Activated CD4-positive, alpha-beta T cell treated with anti-CD3 and anti-CD28 coated beads for 36 hours (primary cell): Measurements from ENCODE around the gene BACH1. TPM values are rescaled to one million over a fixed set of nuclear protein-coding genes. Genes with fewer than 3 reads are reported as not detected.
A peak's percentile ranks its signal among the peaks of the same experiment; 100 is the strongest.
"Not testable (repeated sequence)": the region's sequence is repeated elsewhere in the genome, so short reads cannot be mapped to it uniquely, and the experiment has no call there.

ENCODE experiments used
- ATAC-seq: fragments of 200-7000 bp; cut with Tn5 transposase; one replicate; pipeline ENCODE4 v1.10.0; 2021; ENCODE audit warnings: mild to moderate bottlenecking, moderate library complexity
- CTCF ChIA-PET: fragments of 350-600 bp; sonication (Branson Sonifier 250); formaldehyde crosslinking; loops from one replicate; lab custom pipeline; 2021; ENCODE audit warnings: antibody characterized with exemption; lab: Charles Lee
- POLR2A ChIA-PET: fragments of 350-600 bp; sonication (Branson Sonifier 250); formaldehyde crosslinking; loops from one replicate; lab custom pipeline; 2021; ENCODE audit warnings: antibody characterized with exemption, inconsistent platforms; lab: Charles Lee
- DNase-seq: peaks from one replicate; pipeline ENCODE4 v3.0.0-alpha.2; 2020
- H3K27ac Mint-ChIP-seq: one replicate; pipeline ENCODE4 v1.8.0; 2021; ENCODE audit warnings: mixed read lengths
- H3K27me3 Mint-ChIP-seq: one replicate; pipeline ENCODE4 v1.8.0; 2021; ENCODE audit warnings: mixed read lengths
- H3K36me3 Mint-ChIP-seq: one replicate; pipeline ENCODE4 v1.8.0; 2021; ENCODE audit warnings: low read depth, mixed read lengths
- H3K4me1 Mint-ChIP-seq: one replicate; pipeline ENCODE4 v1.8.0; 2021; ENCODE audit warnings: mixed read lengths
- H3K4me3 Mint-ChIP-seq: one replicate; pipeline ENCODE4 v1.8.0; 2021; ENCODE audit warnings: mild to moderate bottlenecking, moderate library complexity, mixed read lengths
- H3K9me3 Mint-ChIP-seq: one replicate; pipeline ENCODE4 v1.8.0; 2021; ENCODE audit warnings: low read depth, mixed read lengths
- intact Hi-C, 2 experiments: fragments of 100-400 bp; cut with DNase I in 1 of 2; cut with micrococcal nuclease in 1 of 2; formaldehyde crosslinking; loops; one replicate each; pipeline versions ENCODE4 v1.14.2 to v1.15.1; 2022 to 2024; cut with DNase I, micrococcal nuclease
- total RNA-seq, 2 experiments: library from RNA; stranded (reverse); gene quantifications; one replicate each; pipeline ENCODE4 v1.2.3, GENCODE V29; 2021

The BACH1 gene
- total RNA-seq, 2 experiments from 2014 or later, result 24.1 to 27.0 TPM

GRCh38 chr21:29346771-29347170 is 48.0 kb downstream of the BACH1 start:
- Mint-ChIP-seq H3K4me1 (peaks cover 47% of the 10 kb centered on the region), H3K27me3 (no peaks in the 10 kb centered on the region), H3K36me3 (peaks cover 16% of the 10 kb centered on the region), H3K9me3 (no peaks in the 10 kb centered on the region), H3K4me3 (no peak overlapping the region), H3K27ac (no peak overlapping the region)
- ATAC-seq (no peak), DNase-seq (no peak)
- intact Hi-C loops, result loop anchor here (5.0 kb wide), 3 partner anchors 114 to 274 kb away; partner anchors contain the start of gene CCT8 (in 1 of the 2)
- ChIA-PET POLR2A (interaction anchor here (0.7 kb wide), 1 partner anchor 9 kb away, joined by 6 read pairs; no protein-coding TSS in a partner anchor), CTCF (interaction anchor here (1.1 to 1.3 kb wide), 2 partner anchors 13 to 25 kb away, joined by 4 to 5 read pairs; no protein-coding TSS in a partner anchor)

GRCh38 chr21:29347274-29347681 is 48.6 kb downstream of the BACH1 start:
- DNase-seq (no peak), ATAC-seq (no peak)
- H3K4me3 Mint-ChIP-seq, result no peak overlapping the region
- no peaks in the 10 kb centered on the region for H3K9me3 Mint-ChIP-seq
- peaks cover 13% of the 10 kb centered on the region for H3K36me3 Mint-ChIP-seq
- intact Hi-C loops, result loop anchor here (5.0 kb wide), 3 partner anchors 115 to 275 kb away; partner anchors contain the start of gene CCT8 (in 1 of the 2)
- peaks cover 42% of the 10 kb centered on the region for H3K4me1 Mint-ChIP-seq
- POLR2A ChIA-PET, result no interaction called here
- CTCF ChIA-PET, result interaction anchor here (0.5 to 1.3 kb wide), 2 partner anchors 24 to 185 kb away, joined by 3 to 5 read pairs; no protein-coding TSS in a partner anchor
- H3K27me3 Mint-ChIP-seq, result no peaks in the 10 kb centered on the region
- no peak overlapping the region for H3K27ac Mint-ChIP-seq

GRCh38 chr21:29349702-29350101 is 51.0 kb downstream of the BACH1 start:
- H3K9me3 Mint-ChIP-seq, result peaks cover 10% of the 10 kb centered on the region
- intact Hi-C loops, result loop anchor here (2.0 to 5.0 kb wide), 4 partner anchors 117 to 277 kb away; partner anchors contain the start of gene CCT8 (in 1 of the 2)
- CTCF ChIA-PET, result interaction anchor here (0.9 to 1.9 kb wide), 5 partner anchors 10 to 262 kb away, joined by 3 to 7 read pairs (median 5); no protein-coding TSS in a partner anchor
- DNase-seq, result no peak
- peaks cover 25% of the 10 kb centered on the region for H3K36me3 Mint-ChIP-seq
- no peaks in the 10 kb centered on the region for H3K27me3 Mint-ChIP-seq
- peaks cover 22% of the 10 kb centered on the region for H3K4me1 Mint-ChIP-seq
- no peak for ATAC-seq
- H3K27ac Mint-ChIP-seq, result no peak overlapping the region
- no peak overlapping the region for H3K4me3 Mint-ChIP-seq
- POLR2A ChIA-PET, result no interaction called here

GRCh38 chr21:29350246-29350779 is 51.6 kb downstream of the BACH1 start:
- DNase-seq, result no peak
- no peak for ATAC-seq
- H3K4me3 Mint-ChIP-seq, result no peak overlapping the region
- intact Hi-C loops, result no loop called here
- no peak overlapping the region for H3K27ac Mint-ChIP-seq
- H3K4me1 Mint-ChIP-seq, result peaks cover 22% of the 10 kb centered on the region
- peaks cover 11% of the 10 kb centered on the region for H3K9me3 Mint-ChIP-seq
- peaks cover 29% of the 10 kb centered on the region for H3K36me3 Mint-ChIP-seq
- POLR2A ChIA-PET, result no interaction called here
- CTCF ChIA-PET, result interaction anchor here (0.6 to 1.4 kb wide), 7 partner anchors 10 to 263 kb away, joined by 3 to 6 read pairs (median 4); no protein-coding TSS in a partner anchor
- H3K27me3 Mint-ChIP-seq, result no peaks in the 10 kb centered on the region

GRCh38 chr21:29351691-29352090 is 53.0 kb downstream of the BACH1 start:
- Mint-ChIP-seq H3K27me3 (no peaks in the 10 kb centered on the region), H3K4me3 (no peak overlapping the region), H3K36me3 (peaks cover 29% of the 10 kb centered on the region), H3K27ac (no peak overlapping the region), H3K9me3 (peaks cover 11% of the 10 kb centered on the region), H3K4me1 (peaks cover 21% of the 10 kb centered on the region)
- ATAC-seq (no peak), DNase-seq (no peak)
- ChIA-PET POLR2A (no interaction called here), CTCF (interaction anchor here (0.5 to 1.2 kb wide), 3 partner anchors 9 to 279 kb away, joined by 3 to 4 read pairs (median 4); no protein-coding TSS in a partner anchor)
- intact Hi-C loops, result no loop called here

- H3K27ac Mint-ChIP-seq, H3K27me3 Mint-ChIP-seq, H3K4me3 Mint-ChIP-seq, intact Hi-C loops, DNase-seq, H3K4me1 Mint-ChIP-seq, ATAC-seq: not testable (repeated sequence)
- CTCF ChIA-PET, result interaction anchor here (1.1 kb wide), 1 partner anchor 130 kb away, joined by 3 read pairs; no protein-coding TSS in a partner anchor
- POLR2A ChIA-PET, result interaction anchor here (0.6 to 1.7 kb wide), 2 partner anchors 9 to 55 kb away, joined by 4 to 6 read pairs; no protein-coding TSS in a partner anchor
- Mint-ChIP-seq H3K36me3 (peaks cover 26% of the 10 kb centered on the region), H3K9me3 (peaks cover 11% of the 10 kb centered on the region)
Observed at GRCh38 chr21:29355043-29355710, 56.5 kb downstream of the BACH1 start.

GRCh38 chr21:29356291-29356690 is 57.6 kb downstream of the BACH1 start:
- H3K27me3 Mint-ChIP-seq, DNase-seq, POLR2A ChIA-PET, intact Hi-C loops, H3K4me3 Mint-ChIP-seq, CTCF ChIA-PET, ATAC-seq, H3K27ac Mint-ChIP-seq: not testable (repeated sequence)
- Mint-ChIP-seq H3K9me3 (peaks cover 11% of the 10 kb centered on the region), H3K36me3 (peaks cover 26% of the 10 kb centered on the region), H3K4me1 (peaks cover 14% of the 10 kb centered on the region)

- intact Hi-C loops, ATAC-seq, H3K27me3 Mint-ChIP-seq, H3K27ac Mint-ChIP-seq, H3K4me3 Mint-ChIP-seq, DNase-seq, CTCF ChIA-PET, POLR2A ChIA-PET: not testable (repeated sequence)
- H3K36me3 Mint-ChIP-seq, result peaks cover 22% of the 10 kb centered on the region
- H3K9me3 Mint-ChIP-seq, result peaks cover 11% of the 10 kb centered on the region
- peaks cover 14% of the 10 kb centered on the region for H3K4me1 Mint-ChIP-seq
Observed at GRCh38 chr21:29356810-29357209, 58.1 kb downstream of the BACH1 start.

GRCh38 chr21:29359718-29360117 is 61.0 kb downstream of the BACH1 start:
- no peak for ATAC-seq
- no peaks in the 10 kb centered on the region for H3K27me3 Mint-ChIP-seq
- H3K27ac Mint-ChIP-seq, result no peak overlapping the region
- intact Hi-C loops, result no loop called here
- no peak overlapping the region for H3K4me3 Mint-ChIP-seq
- CTCF ChIA-PET, result interaction anchor here (0.9 to 4.4 kb wide), 3 partner anchors 11 to 14 kb away, joined by 4 to 25 read pairs (median 4); no protein-coding TSS in a partner anchor
- POLR2A ChIA-PET, result no interaction called here
- H3K9me3 Mint-ChIP-seq, result peaks cover 1% of the 10 kb centered on the region
- DNase-seq, result no peak
- peaks cover 14% of the 10 kb centered on the region for H3K4me1 Mint-ChIP-seq
- H3K36me3 Mint-ChIP-seq, result peaks cover 9% of the 10 kb centered on the region

- POLR2A ChIA-PET, result interaction anchor here (0.6 to 0.7 kb wide), 2 partner anchors 18 to 43 kb away, joined by 3 to 6 read pairs; no protein-coding TSS in a partner anchor
- Mint-ChIP-seq H3K9me3 (no peaks in the 10 kb centered on the region), H3K4me1 (peaks cover 14% of the 10 kb centered on the region), H3K4me3 (no peak overlapping the region), H3K27ac (no peak overlapping the region), H3K36me3 (peaks cover 6% of the 10 kb centered on the region), H3K27me3 (no peaks in the 10 kb centered on the region)
- CTCF ChIA-PET, result interaction anchor here (0.6 to 4.4 kb wide), 10 partner anchors 10 to 490 kb away, joined by 3 to 25 read pairs (median 4); no protein-coding TSS in a partner anchor
- intact Hi-C loops, result loop anchor here in 1 of 2 experiments (1.0 kb wide), 1 partner anchor 488 kb away; no protein-coding TSS in a partner anchor
- ATAC-seq (no peak), DNase-seq (peak; percentile 28)
Observed at GRCh38 chr21:29360799-29361765, 62.4 kb downstream of the BACH1 start.
